PC-3 (cell line): Measurements from ENCODE around the gene KLK13. TPM values are rescaled to one million over a fixed set of nuclear protein-coding genes. Genes with fewer than 3 reads are reported as not detected.
A peak's percentile ranks its signal among the peaks of the same experiment; 100 is the strongest.

ENCODE experiments used
- ATAC-seq: fragments of 200-7000 bp; cut with Tn5 transposase; 2 replicates; pipeline ENCODE4 v1.9.1; 2020; ENCODE audit warnings: mild to moderate bottlenecking, moderate library complexity
- BruUV-seq: library from RNA; stranded (reverse); fragments of 400-500 nt; replicated peaks from 2 replicates; lab custom pipeline; 2021; lab: Mats Ljungman, UMichigan
- CTCF ChIA-PET: fragments of 300-600 bp; sonication (Branson Sonifier 250); formaldehyde crosslinking; loops from one replicate; lab custom pipeline; 2022; ENCODE audit warnings: antibody characterized with exemption; lab: Charles Lee
- POLR2A ChIA-PET: fragments of 300-600 bp; sonication (Branson Sonifier 250); formaldehyde crosslinking; loops from one replicate; lab custom pipeline; 2022; ENCODE audit warnings: antibody characterized with exemption; ENCODE audit not compliant: unreplicated experiment; lab: Charles Lee
- DNase-seq: peaks from one replicate; pipeline ENCODE4 v3.0.0-alpha.2; 2015
- H2AFZ ChIP-seq: fragments of 300-600 bp; sonication (generic); 2 replicates; pipeline ENCODE4 v1.6.0; 2016; ENCODE audit warnings: antibody characterized with exemption, low read length
- H3F3A ChIP-seq: fragments of 300-600 bp; sonication (generic); one replicate; pipeline ENCODE4 v1.6.0; 2017; ENCODE audit warnings: antibody characterized with exemption, low read length, control low read depth, mild to moderate bottlenecking; ENCODE audit not compliant: unreplicated experiment
- H3K27ac ChIP-seq: fragments of 300-600 bp; sonication (generic); 2 replicates; pipeline ENCODE4 v1.5.1; 2016; ENCODE audit warnings: mild to moderate bottlenecking, low read length
- H3K27me3 ChIP-seq: fragments of 300-600 bp; sonication (generic); 2 replicates; pipeline ENCODE4 v1.6.1; 2016; ENCODE audit warnings: low read length, mixed read lengths
- H3K36me3 ChIP-seq: fragments of 300-600 bp; sonication (generic); 2 replicates; pipeline ENCODE4 v1.6.1; 2016; ENCODE audit warnings: low read depth, mixed run types, low read length, mixed read lengths
- H3K4me1 ChIP-seq: fragments of 300-600 bp; sonication (generic); 2 replicates; pipeline ENCODE4 v1.5.1; 2016; ENCODE audit warnings: low read length; ENCODE audit not compliant: insufficient read depth
- H3K4me2 ChIP-seq: fragments of 300-600 bp; sonication (generic); 2 replicates; pipeline ENCODE4 v1.6.0; 2016; ENCODE audit warnings: low read length
- H3K4me3 ChIP-seq: fragments of 300-600 bp; sonication (generic); 2 replicates; pipeline ENCODE4 v1.5.1; 2016; ENCODE audit warnings: mild to moderate bottlenecking, low read length, mixed read lengths
- H3K79me2 ChIP-seq: fragments of 300-600 bp; sonication (generic); 2 replicates; pipeline ENCODE4 v1.6.1; 2017; ENCODE audit warnings: low read length, mixed read lengths
- H3K9ac ChIP-seq: fragments of 300-600 bp; sonication (generic); 2 replicates; pipeline ENCODE4 v1.6.0; 2016; ENCODE audit warnings: mild to moderate bottlenecking, low read length
- H3K9me2 ChIP-seq: fragments of 300-600 bp; sonication (generic); replicated peaks from 2 replicates; pipeline ENCODE4 v1.6.1; 2016; ENCODE audit warnings: mixed run types, low read length, mixed read lengths
- H3K9me3 ChIP-seq: fragments of 300-600 bp; sonication (generic); 2 replicates; pipeline ENCODE4 v1.6.1; 2016; ENCODE audit warnings: low read length, mixed read lengths
- H4K20me1 ChIP-seq: fragments of 300-600 bp; sonication (generic); 2 replicates; pipeline ENCODE4 v1.6.1; 2016; ENCODE audit warnings: low read length, mixed read lengths
- CTCF ChIP-seq: fragments of 300-600 bp; sonication (generic); conservative IDR thresholded peaks from 2 replicates; pipeline ENCODE4 v1.5.1; 2017; ENCODE audit warnings: antibody characterized with exemption, low read depth, mild to moderate bottlenecking, low read length
- EZH2 ChIP-seq: fragments of 300-600 bp; sonication (generic); IDR thresholded peaks from one replicate; pipeline ENCODE4 v1.6.1; 2017; ENCODE audit warnings: antibody characterized with exemption, mild to moderate bottlenecking, low read length; ENCODE audit not compliant: unreplicated experiment
- EZH2phosphoT487 ChIP-seq: fragments of 300-600 bp; sonication (generic); IDR thresholded peaks from 2 replicates; pipeline ENCODE4 v1.6.1; 2018; ENCODE audit warnings: mild to moderate bottlenecking, antibody characterized with exemption, low read length, borderline replicate concordance
- intact Hi-C: fragments of 100-400 bp; cut with micrococcal nuclease; formaldehyde crosslinking; loops from 2 replicates; pipeline ENCODE4 v1.9.0; 2023
- total RNA-seq: library from RNA; depleted of rRNA; stranded (reverse); fragments of >200 nt; gene quantifications from 2 replicates; pipeline ENCODE4 v1.2.3, GENCODE V29; 2014

The KLK13 gene
- total RNA-seq, 1 experiment from 2014 or later = not detected

- no peak overlapping the region for H2AFZ ChIP-seq
- ATAC-seq (no peak), DNase-seq (no peak)
- no peak overlapping the region for H3K9ac ChIP-seq
- no peak overlapping the region for H3K27ac ChIP-seq
- no peaks in the 10 kb centered on the region for H3K79me2 ChIP-seq
- no peak overlapping the region for H3K4me3 ChIP-seq
- H3K9me2 ChIP-seq = no peaks in the 10 kb centered on the region
- H3K4me1 ChIP-seq = peaks cover 19% of the 10 kb centered on the region; the same call in 1 of the 2 replicates
- H3K4me2 ChIP-seq = no peak overlapping the region
- no peaks in the 10 kb centered on the region for H3K27me3 ChIP-seq
- no peaks in the 10 kb centered on the region for H4K20me1 ChIP-seq
- no TSS peak for BruUV-seq
- 0 out of 2 replicates have a peak, but pooled peaks cover 4% of the 10 kb centered on the region for H3K9me3 ChIP-seq
- no peaks in the 10 kb centered on the region for H3F3A ChIP-seq
- intact Hi-C loops = loop anchor here (1.0 to 5.0 kb wide), 2 partner anchors 85 to 213 kb away; no protein-coding TSS in a partner anchor
- ChIA-PET POLR2A (no interaction called here), CTCF (interaction anchor here (1.3 kb wide), 1 partner anchor 94 kb away, joined by 15 read pairs; no protein-coding TSS in a partner anchor)
- TF ChIP-seq CTCF (no peak), EZH2phosphoT487 (no peak), EZH2 (no peak)
- no peaks in the 10 kb centered on the region for H3K36me3 ChIP-seq
These were observed 49.1 kb downstream of the KLK13 start for GRCh38 chr19:51015691-51016267.

- H3K4me2 ChIP-seq = no peak overlapping the region
- H3K27ac ChIP-seq = no peak overlapping the region
- intact Hi-C loops = no loop called here
- H3K79me2 ChIP-seq = no peaks in the 10 kb centered on the region
- CTCF ChIA-PET = no interaction called here
- H3K4me1 ChIP-seq = peaks cover 26% of the 10 kb centered on the region; the same call in 1 of the 2 replicates
- no peaks in the 10 kb centered on the region for H3K27me3 ChIP-seq
- 0 out of 2 replicates have a peak, but pooled peaks cover 4% of the 10 kb centered on the region for H3K9me3 ChIP-seq
- H3K36me3 ChIP-seq = no peaks in the 10 kb centered on the region
- POLR2A ChIA-PET = no interaction called here
- no peaks in the 10 kb centered on the region for H4K20me1 ChIP-seq
- DNase-seq (no peak), ATAC-seq (no peak)
- no peaks in the 10 kb centered on the region for H3K9me2 ChIP-seq
- H3F3A ChIP-seq = no peaks in the 10 kb centered on the region
- no TSS peak for BruUV-seq
- no peak overlapping the region for H3K9ac ChIP-seq
- TF ChIP-seq CTCF (no peak), EZH2phosphoT487 (no peak)
- no peak overlapping the region for H3K4me3 ChIP-seq
- no peak overlapping the region for H2AFZ ChIP-seq
These were observed 50.6 kb downstream of the KLK13 start for GRCh38 chr19:51014242-51014641.

- intact Hi-C loops = no loop called here
- CTCF ChIA-PET = interaction anchor here (0.6 kb wide), 1 partner anchor 60 kb away, joined by 3 read pairs; the partner anchor contains the start of gene KLK5
- DNase-seq (peak; percentile 71), ATAC-seq (no peak)
- Histone ChIP-seq H3K4me3 (no peak overlapping the region), H4K20me1 (no peaks in the 10 kb centered on the region), H3K79me2 (no peaks in the 10 kb centered on the region), H2AFZ (no peak overlapping the region), H3K4me2 (no peak overlapping the region), H3F3A (no peaks in the 10 kb centered on the region), H3K27ac (no peak overlapping the region), H3K4me1 (peaks cover 25% of the 10 kb centered on the region; the same call in 1 of the 2 replicates), H3K27me3 (no peaks in the 10 kb centered on the region), H3K9me2 (no peaks in the 10 kb centered on the region), H3K9me3 (0 out of 2 replicates have a peak, but pooled peaks cover 4% of the 10 kb centered on the region), H3K36me3 (no peaks in the 10 kb centered on the region), H3K9ac (no peak overlapping the region)
- no TSS peak for BruUV-seq
- TF ChIP-seq CTCF = no peak
- no peak for TF ChIP-seq EZH2
- no peak for TF ChIP-seq EZH2phosphoT487
- POLR2A ChIA-PET = interaction anchor here (0.7 kb wide), 1 partner anchor 35 kb away, joined by 10 read pairs; no protein-coding TSS in a partner anchor
These were observed 52.2 kb downstream of the KLK13 start for GRCh38 chr19:51012661-51013190.
